GM10847 (cell line): ENCODE measurements around the gene RAF1.

Experiments
- POLR2A ChIP-seq: IDR thresholded peaks from 2 replicates; pipeline ENCODE4 v1.6.1; 2011; ENCODE audit not compliant: insufficient read length; ENCODE audit errors: extremely low read depth

The RAF1 gene

GRCh38 chr3:12681943-12682390, 18.1 kb upstream of the RAF1 start:
- no peak for TF ChIP-seq POLR2A

GRCh38 chr3:12681089-12681942, 17.4 kb upstream of the RAF1 start:
- TF ChIP-seq POLR2A: no peak

GRCh38 chr3:12679468-12679867, 15.6 kb upstream of the RAF1 start:
- no peak for TF ChIP-seq POLR2A

GRCh38 chr3:12677616-12678015, 13.7 kb upstream of the RAF1 start:
- TF ChIP-seq POLR2A: no peak

- TF ChIP-seq POLR2A: no peak
These were observed 11.3 kb upstream of the RAF1 start for GRCh38 chr3:12675115-12675810.

- TF ChIP-seq POLR2A: no peak
These were observed 7.2 kb upstream of the RAF1 start for GRCh38 chr3:12671120-12671450.

GRCh38 chr3:12670365-12671119, 6.6 kb upstream of the RAF1 start:
- no peak for TF ChIP-seq POLR2A

- TF ChIP-seq POLR2A: no peak
These were observed 449 bp downstream of the RAF1 start for GRCh38 chr3:12663401-12663935.

GRCh38 chr3:12662593-12663400, 1.1 kb downstream of the RAF1 start:
- TF ChIP-seq POLR2A: no peak

- no peak for TF ChIP-seq POLR2A
These were observed 1.9 kb downstream of the RAF1 start for GRCh38 chr3:12661926-12662592.

GRCh38 chr3:12660196-12660595, 3.7 kb downstream of the RAF1 start:
- no peak for TF ChIP-seq POLR2A

GRCh38 chr3:12659316-12660015, 4.5 kb downstream of the RAF1 start:
- no peak for TF ChIP-seq POLR2A

GRCh38 chr3:12658593-12659058, 5.3 kb downstream of the RAF1 start:
- TF ChIP-seq POLR2A: no peak
